TTC549 (cell line): ENCODE results near the gene SLC7A6.
"Not testable (repeated sequence)": the region's sequence is repeated elsewhere in the genome, so short reads cannot be mapped to it uniquely, and the experiment has no call there.

ENCODE experiments used
- FAIRE-seq: peaks from 2 replicates; lab custom pipeline; 2012; peaks lifted over from hg19 to GRCh38; lab: Jason Lieb, UNC

The SLC7A6 gene

DNA sequence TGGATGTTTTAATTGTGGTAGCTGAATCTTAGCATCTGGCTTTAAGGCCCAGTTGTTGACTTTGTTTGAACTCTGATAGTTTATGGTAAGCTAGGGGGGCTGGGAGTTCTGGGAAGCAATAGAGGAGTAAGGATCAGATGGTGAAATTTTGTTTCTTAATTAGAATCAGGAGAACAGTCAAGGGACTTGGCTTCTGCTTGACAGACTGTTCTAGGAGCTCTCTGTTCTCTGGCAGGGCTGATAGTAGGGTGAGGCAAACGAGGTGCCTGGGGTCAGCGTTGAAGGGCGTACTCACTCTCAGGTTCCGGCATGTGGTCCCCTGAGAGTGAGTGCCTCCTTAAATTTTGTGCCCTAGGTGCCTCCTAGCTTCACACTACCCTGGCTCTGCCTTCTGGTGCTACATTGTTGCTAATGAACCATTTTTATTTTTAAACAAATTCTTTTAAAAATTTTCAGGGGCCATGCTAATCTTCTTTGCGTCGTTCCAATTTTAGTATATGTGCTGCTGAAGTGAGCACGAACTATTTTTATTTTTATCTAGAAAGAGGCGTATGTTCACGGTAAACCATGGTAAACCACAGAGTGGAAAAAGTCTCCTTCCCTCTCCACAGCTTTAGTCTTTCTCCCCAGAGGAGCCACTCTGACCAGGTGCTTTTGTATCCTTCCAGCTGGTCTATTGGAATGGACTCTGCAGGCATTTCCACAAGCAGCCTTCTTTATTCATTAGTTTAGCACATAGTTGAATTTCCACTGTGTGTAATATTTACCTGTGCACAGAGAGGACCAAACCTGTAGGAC lies 19.7 kb downstream of the SLC7A6 start:
- no peak for FAIRE-seq

DNA sequence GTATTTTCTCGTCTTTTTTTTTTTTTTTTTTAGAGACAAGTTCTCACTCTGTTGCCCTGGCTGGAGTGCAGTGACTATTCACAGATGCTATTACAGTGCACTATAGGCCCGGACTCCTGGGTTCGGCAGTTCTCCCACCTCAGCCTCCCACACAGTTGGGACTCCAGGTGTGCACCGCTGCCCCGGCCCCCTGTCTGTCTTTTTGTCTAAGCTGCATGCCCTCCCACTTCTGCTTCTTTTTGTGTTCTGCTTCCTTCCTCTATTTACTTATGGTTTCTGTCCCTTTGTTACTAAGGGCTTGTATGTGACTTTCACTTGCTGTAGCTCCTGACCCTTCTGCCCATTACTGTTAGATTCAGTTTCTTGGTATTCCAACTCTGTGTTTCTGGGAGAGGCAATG lies 20.5 kb downstream of the SLC7A6 start:
- FAIRE-seq, result no peak

- FAIRE-seq, result no peak
Measured at GRCh38 chr16:68285683-68286082, 21.4 kb downstream of the SLC7A6 start.

- no peak for FAIRE-seq
Measured at GRCh38 chr16:68286153-68287074, 22.1 kb downstream of the SLC7A6 start.

DNA sequence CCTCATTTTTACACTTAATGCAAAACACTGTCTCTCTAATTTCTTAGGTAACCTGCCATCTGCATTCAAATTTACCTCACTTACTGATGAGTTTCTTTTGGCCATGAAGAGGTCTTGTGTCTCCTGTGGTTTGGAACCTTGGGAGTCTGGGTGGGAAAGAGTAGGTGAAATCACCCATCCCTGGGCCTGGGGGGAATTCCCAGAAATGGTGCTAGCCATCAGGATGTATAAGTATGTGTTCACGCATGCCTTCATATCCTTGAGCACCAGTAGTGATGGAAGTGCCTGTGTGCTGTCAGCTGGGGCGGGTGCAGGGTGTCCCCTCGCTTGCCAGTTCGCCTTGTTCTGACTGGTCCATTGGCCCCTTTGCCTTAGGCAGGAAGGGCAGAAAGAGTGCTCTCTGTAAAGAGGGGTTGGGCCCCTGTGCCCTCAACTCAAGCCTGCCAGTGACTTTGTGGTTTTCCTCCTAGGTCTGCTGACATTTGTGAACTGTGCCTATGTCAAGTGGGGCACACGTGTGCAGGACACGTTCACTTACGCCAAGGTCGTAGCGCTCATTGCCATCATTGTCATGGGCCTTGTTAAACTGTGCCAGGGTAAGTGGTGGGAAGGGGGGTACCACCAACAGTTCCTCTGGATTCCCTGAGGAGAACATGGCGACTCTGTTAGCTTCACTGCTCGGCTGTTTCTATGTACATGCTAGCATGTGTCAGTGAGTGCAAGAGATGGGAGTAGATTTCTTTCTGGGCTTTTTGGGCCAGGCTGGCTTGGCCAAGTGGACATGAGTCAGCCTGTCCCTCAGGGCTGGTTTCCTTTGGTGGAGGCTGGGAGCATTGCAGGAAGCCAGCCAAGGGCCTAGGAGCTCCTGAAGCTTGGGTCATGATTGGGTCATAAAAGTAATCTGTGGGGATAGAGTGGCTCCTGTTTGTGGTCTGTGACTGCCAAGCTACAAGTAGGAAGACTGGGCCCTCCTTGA lies 23.2 kb downstream of the SLC7A6 start:
- FAIRE-seq, result no peak

DNA sequence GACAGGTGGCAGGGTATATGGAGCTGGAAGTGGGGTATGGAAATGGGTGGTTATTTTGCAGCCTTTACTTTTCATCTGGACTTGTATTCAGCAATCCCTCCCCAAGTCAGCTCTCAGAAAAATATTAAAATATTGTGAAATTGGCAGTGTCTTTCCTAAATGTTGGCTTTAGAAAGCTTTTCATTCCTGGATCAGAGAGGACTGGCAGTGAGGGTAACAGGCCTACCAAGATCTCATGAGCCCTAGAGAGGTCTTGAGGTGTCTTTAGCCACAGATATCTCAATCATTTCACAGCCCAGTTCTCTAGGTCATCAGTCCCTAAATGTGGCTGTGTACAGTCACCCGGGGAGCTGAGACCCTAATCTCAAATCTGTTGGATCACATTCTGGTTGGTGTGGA lies 23.9 kb downstream of the SLC7A6 start:
- no peak for FAIRE-seq

GRCh38 chr16:68288796-68289195 lies 24.5 kb downstream of the SLC7A6 start:
- FAIRE-seq, result not testable (repeated sequence)

- no peak for FAIRE-seq
Measured at GRCh38 chr16:68289202-68289601, 24.9 kb downstream of the SLC7A6 start.

- FAIRE-seq, result no peak
Measured at GRCh38 chr16:68289621-68290329, 25.4 kb downstream of the SLC7A6 start.

GRCh38 chr16:68290450-68290849 lies 26.1 kb downstream of the SLC7A6 start:
- FAIRE-seq, result no peak

- FAIRE-seq, result no peak
Measured at GRCh38 chr16:68291227-68291626, 26.9 kb downstream of the SLC7A6 start.

DNA sequence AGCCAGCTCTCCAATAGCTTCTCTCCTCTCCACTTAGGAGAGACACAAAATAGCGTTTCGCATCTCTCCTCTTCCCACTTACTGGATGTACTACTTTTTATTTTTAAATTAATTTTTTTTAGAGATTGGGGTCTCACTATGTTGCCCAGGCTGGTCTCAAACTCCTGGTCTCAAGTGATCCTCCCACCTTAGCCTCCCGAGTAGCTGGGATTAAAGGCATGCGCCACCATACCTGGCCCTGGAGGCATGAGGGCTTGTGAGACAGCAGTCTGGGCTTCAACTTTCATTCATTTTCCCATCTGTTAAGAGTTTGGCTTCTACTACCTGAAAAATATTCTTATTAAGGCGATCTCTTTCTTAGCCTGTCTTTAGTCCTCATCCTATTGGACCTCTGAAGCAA lies 28.1 kb downstream of the SLC7A6 start:
- FAIRE-seq, result no peak

- no peak for FAIRE-seq
Measured at GRCh38 chr16:68296291-68296690, 32.0 kb downstream of the SLC7A6 start.

DNA sequence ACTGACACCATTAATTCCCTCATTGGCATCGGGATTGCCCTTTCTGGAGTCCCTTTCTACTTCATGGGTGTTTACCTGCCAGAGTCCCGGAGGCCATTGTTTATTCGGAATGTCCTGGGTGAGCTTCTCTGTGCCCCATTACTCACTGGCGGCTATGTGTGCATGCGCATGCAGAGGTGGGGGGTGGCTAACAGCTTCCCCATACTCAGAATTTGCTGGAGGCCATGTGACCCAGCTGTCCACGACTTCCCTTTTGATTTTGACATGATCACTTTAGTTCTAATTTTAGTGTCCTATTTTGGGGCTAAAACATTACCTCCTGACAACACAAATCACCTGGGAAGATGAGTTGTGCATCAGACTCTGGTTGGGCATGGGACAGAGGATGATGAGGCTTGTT lies 32.4 kb downstream of the SLC7A6 start:
- no peak for FAIRE-seq

DNA sequence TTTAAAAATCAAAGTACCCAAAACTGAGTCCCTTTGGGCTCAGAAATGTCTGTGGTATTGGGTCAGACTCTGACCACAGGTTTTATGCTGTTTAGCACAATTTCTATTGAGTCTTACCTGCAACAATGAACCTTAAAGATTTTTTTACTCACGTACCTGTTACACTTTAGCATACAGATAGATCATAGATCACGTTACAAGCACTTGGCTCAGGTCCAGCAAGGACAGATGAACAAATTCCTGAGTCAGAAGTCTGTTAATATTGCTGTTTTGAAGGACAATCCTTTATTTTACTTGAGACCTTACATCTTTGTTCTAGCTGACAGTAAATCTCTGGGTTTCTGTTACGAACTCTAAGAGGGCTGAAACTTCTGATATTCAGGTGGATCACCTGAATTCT lies 33.6 kb downstream of the SLC7A6 start:
- FAIRE-seq, result no peak

DNA sequence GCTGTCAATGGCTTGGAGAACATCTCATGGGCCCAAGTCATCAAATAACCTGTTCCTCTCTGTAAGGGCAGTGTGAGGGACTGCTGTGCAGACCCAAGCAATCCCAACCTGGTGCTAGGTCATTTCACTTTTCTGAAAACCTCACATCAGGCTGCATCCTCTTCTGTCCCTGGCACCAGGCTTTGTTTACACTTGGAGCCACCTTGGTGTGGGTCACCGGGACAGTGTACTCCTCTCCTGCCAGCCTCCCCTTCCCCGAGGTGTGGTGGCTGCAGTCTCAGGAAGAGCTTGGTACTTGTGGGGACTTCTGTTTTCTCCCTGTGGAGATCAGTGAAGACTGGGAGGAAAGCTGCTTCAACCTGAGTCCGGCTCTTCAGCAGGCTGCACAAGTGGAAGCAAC lies 34.0 kb downstream of the SLC7A6 start:
- no peak for FAIRE-seq

- no peak for FAIRE-seq
Measured at GRCh38 chr16:68298907-68299561, 34.7 kb downstream of the SLC7A6 start.

DNA sequence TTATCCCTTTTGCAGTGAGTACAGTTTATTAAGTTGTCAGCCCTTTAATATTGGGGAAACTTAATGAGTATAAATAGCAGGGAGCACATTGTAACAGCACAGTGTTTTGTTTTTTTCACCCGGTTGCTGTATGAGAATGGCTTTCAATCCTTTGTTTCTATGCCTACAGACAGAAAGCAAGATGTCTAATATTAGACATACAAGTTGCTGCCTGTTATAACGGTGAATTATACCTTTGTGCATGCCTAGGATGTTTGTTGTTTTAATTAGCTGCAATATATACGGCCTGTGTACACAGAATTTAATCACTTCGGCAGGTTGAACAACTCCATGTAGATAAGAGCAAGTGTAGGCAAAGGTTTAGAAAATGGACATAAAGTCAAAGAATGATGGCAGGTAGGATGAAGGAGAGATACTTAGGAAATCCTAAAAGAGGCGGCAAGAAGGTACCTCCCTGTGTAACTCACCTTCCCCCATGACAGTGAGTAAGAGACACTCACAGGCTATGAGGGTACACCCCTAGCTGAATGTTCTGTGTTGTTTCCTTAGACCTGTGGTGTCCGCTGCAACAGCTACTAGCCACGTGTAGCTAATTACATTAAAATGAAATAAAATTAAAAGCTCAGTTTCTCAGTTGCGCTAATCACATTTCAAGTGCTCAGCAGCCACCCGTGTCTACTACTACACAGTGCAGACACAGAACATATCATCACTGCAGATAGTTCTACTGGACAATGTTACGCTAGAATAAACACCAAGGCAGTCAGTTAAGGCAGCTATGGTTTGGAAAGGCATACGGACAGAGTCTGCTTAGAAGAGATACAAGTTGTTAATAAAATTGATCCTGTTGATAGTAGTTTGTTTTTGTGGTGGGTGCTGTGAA lies 35.5 kb downstream of the SLC7A6 start:
- no peak for FAIRE-seq

GRCh38 chr16:68300734-68301459 lies 36.6 kb downstream of the SLC7A6 start:
- FAIRE-seq, result no peak
